Measurements from ENCODE around the gene DRAXIN.

DRAXIN gene

DNA sequence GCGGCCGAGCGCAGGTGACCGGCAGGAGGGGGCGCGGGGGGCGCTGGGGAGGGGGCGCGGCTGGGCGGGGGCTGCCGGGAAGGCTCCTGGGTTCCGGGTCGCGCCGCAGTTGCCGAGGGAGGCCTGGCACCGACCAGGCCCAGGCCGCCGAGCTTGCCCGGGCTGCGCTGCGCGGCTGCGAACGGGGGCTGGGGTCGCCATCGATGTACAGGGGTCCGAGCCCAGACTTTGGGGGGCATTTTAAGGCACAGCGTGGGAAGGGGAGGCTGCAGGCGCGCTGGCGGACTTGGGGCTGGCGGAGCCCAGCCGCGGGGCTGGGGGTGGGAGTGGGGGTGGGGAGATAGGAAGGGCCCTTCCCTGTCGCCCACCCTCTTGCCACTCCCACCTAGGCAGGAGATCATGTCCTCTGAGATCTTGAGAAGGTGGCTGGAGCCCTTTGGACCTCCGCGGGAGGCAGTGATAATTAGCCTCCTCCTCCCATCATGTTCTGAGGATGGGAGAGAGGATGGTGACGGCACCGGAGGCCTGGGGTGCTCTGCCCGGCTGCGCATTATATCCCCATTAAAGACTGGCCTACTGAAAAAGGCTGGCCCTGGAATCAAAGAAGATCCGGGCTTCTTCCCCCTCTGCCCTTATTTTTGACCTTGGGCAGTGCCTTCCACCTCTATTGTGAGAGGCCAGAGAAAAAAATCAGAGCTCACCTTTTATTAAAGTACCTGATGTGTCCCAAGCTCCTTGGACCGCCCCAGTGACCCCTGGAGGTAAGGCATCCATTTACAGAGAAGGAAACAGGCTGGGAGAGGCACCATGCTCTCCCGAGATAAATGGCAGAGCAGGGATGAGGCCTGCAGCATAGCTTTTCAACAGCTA is 36.3 kb upstream of the DRAXIN start:
- Histone ChIP-seq H3K9me3 (no peaks in the 10 kb centered on the region), H3K4me3 (peak overlapping the region; percentile 67), H3K9ac (peak overlapping the region; percentile 61), H3K36me3 (peaks cover 29% of the 10 kb centered on the region; the same call in 1 of the 2 replicates), H3K4me2 (peak overlapping the region; percentile 97), H3K27me3 (peaks cover 37% of the 10 kb centered on the region), H3K4me1 (peaks cover 49% of the 10 kb centered on the region), H4K20me1 (peaks cover 9% of the 10 kb centered on the region), H3K27ac (no peak overlapping the region)
- TF ChIP-seq Cebpa-rat (IDR thresholded peaks at IDR 0.05): no peak

GRCh38 chr1:11657654-11658053 is 33.9 kb upstream of the DRAXIN start:
- no peak for TF ChIP-seq Cebpa-rat (IDR thresholded peaks at IDR 0.05)

GRCh38 chr1:11658542-11658941 is 33.0 kb upstream of the DRAXIN start:
- Histone ChIP-seq H3K27ac (no peak overlapping the region), H3K4me1 (peaks cover 26% of the 10 kb centered on the region), H3K4me2 (no peak overlapping the region), H3K9me3 (no peaks in the 10 kb centered on the region), H3K36me3 (peaks cover 55% of the 10 kb centered on the region), H3K27me3 (peaks cover 11% of the 10 kb centered on the region; the same call in 1 of the 2 replicates), H3K9ac (no peak overlapping the region), H3K4me3 (no peak overlapping the region), H4K20me1 (peaks cover 19% of the 10 kb centered on the region)
- TF ChIP-seq Cebpa-rat (IDR thresholded peaks at IDR 0.05): no peak

More at GRCh38 chr1:11657654-11658053, 33.9 kb upstream of the DRAXIN start:
- no peak overlapping the region for H3K27ac ChIP-seq
- peaks cover 14% of the 10 kb centered on the region for H4K20me1 ChIP-seq
- H3K36me3 ChIP-seq: peaks cover 53% of the 10 kb centered on the region
- no peak overlapping the region for H3K4me3 ChIP-seq
- peak overlapping the region; percentile 40 for H3K4me2 ChIP-seq
- peaks cover 30% of the 10 kb centered on the region for H3K4me1 ChIP-seq
- no peaks in the 10 kb centered on the region for H3K9me3 ChIP-seq
- no peak overlapping the region for H3K9ac ChIP-seq
- H3K27me3 ChIP-seq: peaks cover 12% of the 10 kb centered on the region; the same call in 1 of the 2 replicates

DNA sequence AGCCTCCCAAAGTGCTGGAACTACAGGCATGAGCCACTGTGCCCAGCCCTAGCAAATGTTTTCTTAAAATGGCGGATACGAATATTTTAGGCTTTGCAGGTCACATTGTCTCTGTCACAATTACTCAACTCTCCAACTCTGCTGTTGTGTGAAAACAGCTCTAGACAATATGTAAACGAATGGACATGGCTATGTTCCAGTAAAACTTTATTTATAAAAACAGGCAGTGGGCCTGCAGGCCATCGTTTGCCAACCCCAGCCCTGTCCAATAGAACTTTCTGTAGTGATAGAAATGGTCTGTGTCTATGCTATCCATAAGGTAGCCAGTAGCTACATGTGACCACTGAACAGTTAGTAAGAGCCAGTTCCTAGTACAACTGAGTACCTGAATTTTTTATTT is 31.8 kb upstream of the DRAXIN start:
- no peak overlapping the region for H3K4me3 ChIP-seq
- peaks cover 55% of the 10 kb centered on the region for H3K36me3 ChIP-seq
- H3K9ac ChIP-seq: no peak overlapping the region
- no peaks in the 10 kb centered on the region for H3K9me3 ChIP-seq
- TF ChIP-seq Cebpa-rat (IDR thresholded peaks at IDR 0.05): no peak
- H4K20me1 ChIP-seq: peaks cover 18% of the 10 kb centered on the region; the same call in 1 of the 2 replicates
- no peak overlapping the region for H3K27ac ChIP-seq
- H3K4me2 ChIP-seq: no peak overlapping the region
- peaks cover 25% of the 10 kb centered on the region for H3K4me1 ChIP-seq
- H3K27me3 ChIP-seq: no peaks in the 10 kb centered on the region

DNA sequence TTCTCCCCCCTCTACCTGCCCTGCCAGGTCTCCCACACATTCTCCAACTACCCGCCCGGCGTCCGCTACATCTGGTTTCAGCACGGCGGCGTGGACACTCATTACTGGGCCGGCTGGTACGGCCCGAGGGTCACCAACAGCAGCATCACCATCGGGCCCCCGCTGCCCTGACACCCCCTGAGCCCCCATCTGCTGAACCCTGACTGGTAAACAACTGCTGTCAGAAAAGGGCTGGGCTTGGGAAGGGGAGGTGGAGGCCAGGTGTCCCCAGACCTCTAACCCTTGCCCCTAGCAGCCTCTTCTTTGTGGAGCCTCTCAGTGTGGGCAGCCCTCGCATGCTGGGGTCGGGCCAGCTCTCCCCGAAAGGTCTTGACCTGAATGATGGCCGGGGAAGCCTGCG is 30.4 kb upstream of the DRAXIN start:
- Histone ChIP-seq H3K36me3 (peaks cover 55% of the 10 kb centered on the region), H3K27me3 (no peaks in the 10 kb centered on the region), H3K9me3 (no peaks in the 10 kb centered on the region), H4K20me1 (peaks cover 13% of the 10 kb centered on the region; the same call in 1 of the 2 replicates), H3K4me1 (peaks cover 26% of the 10 kb centered on the region), H3K9ac (no peak overlapping the region), H3K4me2 (no peak overlapping the region), H3K4me3 (no peak overlapping the region), H3K27ac (no peak overlapping the region)
- no peak for TF ChIP-seq Cebpa-rat (IDR thresholded peaks at IDR 0.05)

DNA sequence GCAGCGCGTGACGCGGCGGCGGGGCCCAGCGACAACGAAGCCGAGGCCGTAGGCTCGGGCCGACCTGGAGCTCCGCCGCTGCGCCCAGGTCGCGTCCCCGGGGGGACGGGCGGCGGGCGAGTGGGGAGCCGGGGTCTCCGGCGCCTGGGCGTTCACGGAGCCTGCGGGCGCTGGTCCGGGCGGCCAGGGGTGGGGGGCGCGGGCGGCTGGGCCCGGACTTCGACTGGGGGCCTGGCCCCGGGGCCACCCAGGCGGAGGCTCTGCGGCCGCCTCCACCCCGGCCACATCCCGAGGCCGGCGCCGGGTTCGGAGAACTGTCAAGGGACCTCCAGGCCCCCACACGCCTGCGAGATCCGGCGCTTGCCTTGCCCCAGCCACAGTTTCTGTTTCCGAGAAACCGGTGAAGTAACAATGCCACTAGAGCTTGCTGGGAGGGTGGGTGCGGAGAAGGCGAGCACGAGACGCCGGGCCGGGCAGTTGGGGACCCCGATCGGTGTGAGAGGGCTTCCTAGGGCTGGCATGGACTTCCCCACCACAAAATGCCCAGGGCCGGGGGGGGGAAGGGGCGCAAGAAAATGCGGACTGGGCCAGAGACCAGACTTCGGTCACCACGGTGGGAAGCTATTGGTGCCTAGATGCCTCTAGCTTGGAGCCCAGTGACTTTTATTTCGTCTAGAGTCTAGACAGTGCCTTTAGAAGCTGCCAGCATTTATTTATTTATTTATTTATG is 27.0 kb upstream of the DRAXIN start:
- H3K4me2 ChIP-seq: peak overlapping the region; percentile 73
- H4K20me1 ChIP-seq: peaks cover 35% of the 10 kb centered on the region
- TF ChIP-seq Cebpa-rat (IDR thresholded peaks at IDR 0.05): no peak
- peaks cover 43% of the 10 kb centered on the region for H3K4me1 ChIP-seq
- H3K36me3 ChIP-seq: peaks cover 57% of the 10 kb centered on the region
- H3K9me3 ChIP-seq: no peaks in the 10 kb centered on the region
- H3K27me3 ChIP-seq: no peaks in the 10 kb centered on the region
- H3K9ac ChIP-seq: peak overlapping the region; percentile 80
- H3K4me3 ChIP-seq: peak overlapping the region; percentile 71
- peak overlapping the region; percentile 62 for H3K27ac ChIP-seq

- H3K4me2 ChIP-seq: peak overlapping the region; percentile 42
- no peaks in the 10 kb centered on the region for H3K27me3 ChIP-seq
- peaks cover 49% of the 10 kb centered on the region for H4K20me1 ChIP-seq
- TF ChIP-seq Cebpa-rat (IDR thresholded peaks at IDR 0.05): no peak
- peaks cover 41% of the 10 kb centered on the region for H3K4me1 ChIP-seq
- H3K36me3 ChIP-seq: peaks cover 59% of the 10 kb centered on the region
- H3K27ac ChIP-seq: no peak overlapping the region
- H3K9ac ChIP-seq: no peak overlapping the region; the same call in 1 of the 2 replicates
- no peak overlapping the region for H3K4me3 ChIP-seq
- no peaks in the 10 kb centered on the region for H3K9me3 ChIP-seq
These were observed 23.0 kb upstream of the DRAXIN start for GRCh38 chr1:11668516-11668915.

GRCh38 chr1:11670747-11671146 is 20.8 kb upstream of the DRAXIN start:
- Histone ChIP-seq H3K4me1 (peaks cover 28% of the 10 kb centered on the region), H3K4me2 (no peak overlapping the region), H3K36me3 (peaks cover 81% of the 10 kb centered on the region), H3K4me3 (no peak overlapping the region), H3K27me3 (no peaks in the 10 kb centered on the region), H3K9me3 (no peaks in the 10 kb centered on the region), H3K9ac (no peak overlapping the region), H3K27ac (no peak overlapping the region), H4K20me1 (peaks cover 64% of the 10 kb centered on the region)
- no peak for TF ChIP-seq Cebpa-rat (IDR thresholded peaks at IDR 0.05)

DNA sequence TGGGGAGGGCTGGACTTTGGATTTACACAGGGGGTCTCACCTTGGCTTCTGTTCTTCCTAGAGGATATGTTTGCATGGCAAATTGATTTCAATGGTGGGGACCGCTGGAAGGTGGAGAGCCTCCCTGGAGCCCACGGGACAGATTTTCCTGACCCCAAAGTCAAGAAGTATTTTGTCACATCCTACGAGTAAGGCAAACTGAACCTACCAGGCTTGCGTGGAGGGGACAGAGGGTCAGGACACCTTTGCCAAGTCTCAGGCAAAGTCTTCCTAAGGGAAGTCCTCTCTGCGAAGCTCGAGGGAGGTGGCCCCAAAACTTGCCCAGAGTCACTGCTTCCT is 20.3 kb upstream of the DRAXIN start:
- Histone ChIP-seq H3K9ac (no peak overlapping the region), H3K4me1 (peaks cover 24% of the 10 kb centered on the region), H3K9me3 (no peaks in the 10 kb centered on the region), H4K20me1 (peaks cover 68% of the 10 kb centered on the region), H3K4me3 (no peak overlapping the region), H3K27ac (no peak overlapping the region), H3K36me3 (peaks cover 85% of the 10 kb centered on the region), H3K4me2 (no peak overlapping the region), H3K27me3 (no peaks in the 10 kb centered on the region)
- no peak for TF ChIP-seq Cebpa-rat (IDR thresholded peaks at IDR 0.05)

All from BLaER1 (cell line).